ENCODE results near the gene IARS1.

Gene IARS1

GRCh38 chr9:92293452-92294296 is at the start of gene IARS1:
Gene IARS1, minus strand, starts transcription at chr9:92293697. Its CDS starts 4,278 bp downstream, at chr9:92289419.
- DNase-seq = peak; percentile 100

GRCh38 chr9:92342825-92343488 is 49.5 kb upstream of the IARS1 start:
- no peak for DNase-seq

- no peak for DNase-seq
Measured at GRCh38 chr9:92341578-92341977, 48.1 kb upstream of the IARS1 start.

DNA sequence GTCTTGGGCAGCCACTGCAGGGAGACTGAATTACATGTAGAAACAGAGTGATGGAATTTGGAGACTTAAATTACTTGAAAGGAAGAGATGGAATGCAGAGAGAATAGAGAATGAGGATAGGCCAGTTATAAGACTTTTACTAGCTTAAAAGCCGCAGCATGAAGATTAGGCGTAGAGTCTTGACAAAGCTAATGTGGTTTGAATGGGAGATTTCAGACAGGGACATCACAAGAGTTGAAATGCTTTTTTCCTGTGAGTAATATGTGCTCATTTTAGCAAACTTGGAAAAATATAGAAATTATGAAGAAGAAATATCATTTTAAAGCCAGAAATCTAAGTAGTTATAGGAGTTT is 39.8 kb upstream of the IARS1 start:
- DNase-seq = no peak

- DNase-seq = no peak
Measured at GRCh38 chr9:92332577-92333281, 39.2 kb upstream of the IARS1 start.

DNA sequence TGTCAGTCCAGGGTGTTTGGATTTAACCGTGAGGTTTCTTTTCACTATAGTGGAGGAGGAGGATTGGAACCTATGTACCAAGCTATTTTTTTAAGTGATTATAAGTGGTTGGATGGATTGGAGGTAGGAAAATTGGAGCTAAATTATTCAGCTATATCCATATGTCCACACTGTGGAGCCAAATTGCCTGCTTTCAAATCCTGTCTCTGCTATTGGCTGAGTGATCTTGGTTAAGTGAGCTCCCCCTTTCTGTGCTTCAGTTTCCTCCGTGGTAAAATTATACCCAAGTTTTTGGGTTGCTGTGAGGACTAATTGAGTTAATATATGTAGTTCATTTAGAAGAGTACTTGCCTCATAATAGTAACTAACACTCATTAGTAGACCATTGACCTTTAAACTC is 34.7 kb upstream of the IARS1 start:
- no peak for DNase-seq

GRCh38 chr9:92327283-92327850 is 33.9 kb upstream of the IARS1 start:
- DNase-seq = no peak

DNA sequence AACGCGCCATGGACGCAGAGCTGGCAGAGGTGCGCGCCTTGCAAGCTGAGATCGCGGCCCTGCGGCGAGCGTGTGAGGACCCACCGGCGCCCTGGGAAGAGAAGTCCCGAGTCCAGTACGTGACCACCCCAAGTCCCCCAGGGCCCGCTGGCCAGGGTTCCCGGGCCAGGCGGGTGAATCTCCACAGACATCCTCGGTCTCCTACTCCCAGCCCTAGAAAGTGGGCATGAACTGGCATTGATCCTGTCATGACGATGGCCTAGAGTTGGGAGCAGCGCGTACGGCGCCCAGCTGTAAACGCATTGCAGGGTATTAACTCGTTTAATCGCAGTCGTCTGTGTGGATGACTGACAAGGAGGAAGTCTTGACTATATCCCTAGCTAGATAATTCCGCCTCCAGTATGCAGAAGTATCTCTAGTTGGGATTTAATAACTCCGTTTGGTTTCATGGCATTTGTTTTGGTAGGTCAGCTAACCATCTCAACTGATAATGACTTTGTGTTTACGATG is 32.5 kb upstream of the IARS1 start:
- DNase-seq = no peak

- DNase-seq = peak; percentile 80
Measured at GRCh38 chr9:92325269-92325990, 31.9 kb upstream of the IARS1 start, which contains the start of the genes CENPP and NOL8. Gene CENPP, plus strand, starts transcription at chr9:92325953. Gene NOL8, minus strand, starts transcription at chr9:92325350. Its CDS starts 1,189 bp downstream, at chr9:92324161.

DNA sequence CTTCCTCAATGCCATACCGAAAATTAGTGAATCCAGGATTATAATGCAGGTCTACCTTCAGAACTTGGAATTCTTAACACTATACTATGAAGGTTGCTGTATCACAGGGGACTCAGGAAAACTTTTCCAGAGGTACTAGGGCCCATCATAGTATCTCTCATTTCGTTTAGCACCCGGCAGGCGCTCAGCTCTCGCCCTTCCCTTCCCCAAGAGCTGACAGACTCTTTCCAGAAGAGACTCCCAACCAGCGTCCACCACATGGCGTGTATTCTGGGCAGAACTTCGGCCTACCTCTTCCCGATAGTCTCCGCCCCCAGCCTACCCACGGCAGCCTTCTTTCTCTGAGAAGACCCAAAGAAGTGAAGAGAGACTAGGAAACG is 31.4 kb upstream of the IARS1 start:
- no peak for DNase-seq

GRCh38 chr9:92324431-92324830 is 30.9 kb upstream of the IARS1 start:
- DNase-seq = no peak

DNA sequence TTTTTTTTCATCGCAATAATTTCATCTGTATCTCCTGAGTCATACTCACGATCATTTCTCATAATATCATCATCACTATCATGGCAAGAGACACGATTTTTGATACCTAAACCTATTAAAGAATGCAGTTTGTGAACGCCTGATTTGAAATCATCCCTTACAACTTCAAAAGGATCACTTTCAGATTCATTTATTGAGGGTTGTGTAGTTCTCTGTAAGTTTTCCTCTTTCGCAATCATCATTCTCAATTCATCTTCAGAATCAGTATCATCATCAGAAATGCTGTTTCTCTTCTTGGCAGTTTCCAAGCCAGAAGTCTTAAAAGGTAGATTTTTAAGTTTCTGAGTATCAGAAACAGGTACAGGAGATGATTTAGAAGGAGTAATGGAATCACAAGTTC is 22.0 kb upstream of the IARS1 start:
- no peak for DNase-seq

GRCh38 chr9:92313624-92314012 is 20.1 kb upstream of the IARS1 start:
- no peak for DNase-seq

DNA sequence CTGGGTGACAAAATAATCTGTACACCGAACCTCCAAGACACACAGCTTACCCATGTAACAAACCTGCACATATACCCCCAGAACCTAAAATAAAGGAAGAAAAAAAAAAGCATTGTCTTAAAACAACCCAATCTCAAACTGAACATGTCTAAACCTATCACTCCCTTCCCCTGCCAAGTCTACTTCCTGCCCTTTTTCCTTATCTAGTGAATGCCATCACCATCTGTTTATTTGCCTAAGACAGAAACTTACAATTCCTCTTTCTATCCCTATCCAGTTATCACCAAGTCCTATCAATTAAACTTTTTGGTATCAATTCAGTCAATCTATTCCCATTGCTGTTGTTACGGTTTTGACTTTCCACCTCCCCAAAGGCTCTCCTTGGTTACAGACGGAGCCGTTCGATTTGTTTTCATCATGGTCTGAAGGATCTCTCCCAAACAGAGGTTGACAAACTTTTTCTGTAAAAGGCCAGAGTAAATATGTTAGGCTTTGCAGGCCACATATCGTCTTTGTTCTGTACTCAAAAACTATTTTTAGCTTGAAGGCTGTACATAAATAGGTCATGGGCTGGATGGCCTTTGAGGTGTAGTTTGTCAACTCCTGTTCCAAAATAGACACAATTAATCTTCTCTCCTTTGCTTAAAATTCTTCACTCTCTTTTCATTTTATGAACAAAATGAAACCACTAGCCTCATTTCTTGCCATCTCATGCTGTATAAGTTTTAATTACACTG is 19.6 kb upstream of the IARS1 start:
- no peak for DNase-seq

DNA sequence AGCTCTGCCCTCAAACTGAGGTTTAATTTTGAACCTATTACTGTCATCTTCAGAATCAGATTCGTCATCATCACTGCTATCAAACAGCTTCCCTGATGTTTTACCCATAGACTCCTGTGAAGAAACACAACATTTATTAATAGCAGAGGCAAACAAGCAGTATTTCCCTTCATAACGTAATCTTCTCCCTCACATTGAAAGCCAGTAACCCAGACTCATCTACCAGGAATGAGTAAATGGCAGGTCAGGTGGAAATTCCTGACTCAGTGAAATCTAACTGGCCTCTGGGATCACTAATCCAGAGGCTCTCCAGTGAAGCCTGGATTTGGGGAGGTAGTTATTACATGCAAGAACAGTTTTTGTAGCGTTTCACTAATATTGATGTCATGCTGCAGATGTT is 17.1 kb upstream of the IARS1 start:
- no peak for DNase-seq

DNA sequence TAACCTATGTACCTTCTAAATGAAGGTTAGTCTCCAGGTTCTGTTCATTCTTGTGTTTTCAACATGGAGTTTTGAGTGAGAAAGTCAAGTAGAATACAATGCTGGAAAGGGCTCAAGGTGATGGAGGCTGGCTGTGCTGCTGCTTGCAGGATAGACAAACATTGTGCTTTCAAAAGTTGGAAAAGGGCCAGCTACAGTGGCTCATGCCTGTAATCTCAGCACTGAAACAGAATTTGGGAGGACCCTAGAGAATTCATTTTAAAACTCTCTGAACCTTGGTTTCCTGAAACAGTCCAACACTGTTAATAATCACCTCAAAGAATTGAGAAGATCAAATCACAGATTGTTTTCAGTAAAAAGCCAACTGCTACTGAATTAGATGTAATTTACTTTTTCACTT is 15.4 kb upstream of the IARS1 start:
- no peak for DNase-seq

- DNase-seq = no peak
Measured at GRCh38 chr9:92300936-92301335, 7.4 kb upstream of the IARS1 start.

DNA sequence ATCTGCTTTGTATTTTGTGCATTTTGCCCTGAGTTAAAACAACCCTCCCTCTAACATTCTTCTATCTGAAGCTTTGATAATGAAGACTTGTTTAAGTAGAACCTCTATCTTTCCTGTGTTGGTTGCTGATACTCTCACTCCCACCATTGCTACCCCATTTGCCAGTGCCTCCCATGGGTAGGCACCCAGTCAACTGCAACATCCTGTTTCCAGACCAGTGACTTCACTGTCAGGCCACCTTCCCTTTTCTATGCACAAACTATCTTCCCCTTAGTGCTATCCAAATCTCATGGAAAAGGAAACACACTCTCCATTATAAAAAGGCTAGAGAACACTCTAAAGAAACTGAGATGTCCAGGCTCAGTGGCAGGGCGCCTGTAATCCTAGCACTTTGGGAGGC is 5.6 kb upstream of the IARS1 start:
- DNase-seq = no peak

DNA sequence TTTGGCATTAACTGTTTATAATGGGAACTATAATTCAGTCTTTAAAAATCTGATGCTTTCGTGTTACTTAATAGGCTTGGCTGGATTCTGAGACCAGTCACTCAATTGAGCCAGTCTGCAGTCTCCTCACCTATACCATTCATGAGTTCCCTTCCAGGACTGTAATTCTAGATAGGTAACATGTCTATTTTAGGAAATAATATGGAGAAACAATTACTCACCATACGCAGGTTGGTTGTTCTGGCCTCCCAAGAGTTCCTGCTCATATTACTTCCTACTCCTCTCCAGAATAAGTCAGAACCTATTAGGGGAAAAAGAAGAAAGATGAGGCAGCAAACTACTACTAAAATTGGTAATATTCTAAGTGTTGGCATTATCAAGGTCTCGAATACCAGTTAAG is 4.5 kb upstream of the IARS1 start:
- DNase-seq = no peak

- no peak for DNase-seq
Measured at GRCh38 chr9:92297611-92298010, 4.1 kb upstream of the IARS1 start.

DNA sequence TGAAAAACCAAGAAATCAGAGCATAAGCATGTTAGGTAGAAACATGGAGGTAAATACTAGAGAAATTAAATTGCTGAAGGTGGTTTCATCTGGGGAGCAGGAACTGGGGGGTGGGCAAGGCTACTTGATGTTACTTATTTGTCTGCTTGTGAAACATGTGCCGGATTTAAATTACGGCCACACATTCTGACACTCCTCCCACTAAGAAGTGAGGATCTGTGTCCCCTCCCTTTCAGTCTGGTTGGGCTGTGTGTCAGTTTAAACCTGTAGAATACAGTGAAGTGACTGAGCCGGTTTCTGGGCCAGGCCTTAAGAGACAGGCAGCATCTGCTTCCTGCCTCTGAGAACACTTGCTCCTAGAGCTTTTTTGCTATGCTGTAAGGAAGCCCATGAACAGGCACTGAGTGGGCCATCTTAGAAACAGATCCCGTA is 2.3 kb upstream of the IARS1 start:
- DNase-seq = no peak

Measured in stimulated activated CD4-positive, alpha-beta T cell treated with anti-CD3 and anti-CD28 coated beads, Interleukin-4, amount 100 ng/mL, for 1 hour (primary cell).